HG03432 (cell line): ENCODE results near the gene DDX28.
A peak's percentile ranks its signal among the peaks of the same experiment; 100 is the strongest.
"Not testable (repeated sequence)": the region's sequence is repeated elsewhere in the genome, so short reads cannot be mapped to it uniquely, and the experiment has no call there.

Experiments
- ATAC-seq: cut with Tn5 transposase; IDR thresholded peaks from one replicate; pipeline ENCODE4 v1.9.1; 2021; ENCODE audit warnings: mild to moderate bottlenecking, moderate library complexity; ENCODE audit not compliant: unreplicated experiment

DDX28 gene

DNA sequence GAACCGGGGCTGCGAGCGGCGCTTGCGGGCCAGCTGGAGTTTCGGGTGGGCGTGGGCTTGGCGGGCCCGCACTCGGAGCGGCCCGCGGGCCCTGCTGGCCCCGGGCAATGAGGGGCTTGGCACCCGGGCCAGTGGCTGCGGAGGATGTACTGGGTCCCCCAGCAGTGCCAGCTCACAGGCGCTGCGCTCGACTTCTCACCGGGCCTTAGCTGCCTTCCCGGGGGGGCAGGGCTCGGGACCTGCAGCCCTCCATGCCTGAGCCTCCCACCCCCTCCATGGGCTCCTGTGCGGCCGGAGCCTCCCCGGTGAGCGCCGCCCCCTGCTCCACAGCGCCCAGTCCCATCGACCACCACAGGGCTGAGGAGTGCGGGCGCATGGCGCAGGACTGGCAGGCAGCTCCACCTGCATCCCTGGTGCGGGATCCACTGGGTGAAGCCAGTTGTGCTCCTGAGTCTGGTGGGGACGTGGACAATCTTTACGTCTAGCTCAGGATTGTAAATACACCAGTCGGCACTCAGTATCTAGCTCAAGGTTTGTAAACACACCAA, 24.7 kb downstream of the DDX28 start:
- not testable (repeated sequence) for ATAC-seq

DNA sequence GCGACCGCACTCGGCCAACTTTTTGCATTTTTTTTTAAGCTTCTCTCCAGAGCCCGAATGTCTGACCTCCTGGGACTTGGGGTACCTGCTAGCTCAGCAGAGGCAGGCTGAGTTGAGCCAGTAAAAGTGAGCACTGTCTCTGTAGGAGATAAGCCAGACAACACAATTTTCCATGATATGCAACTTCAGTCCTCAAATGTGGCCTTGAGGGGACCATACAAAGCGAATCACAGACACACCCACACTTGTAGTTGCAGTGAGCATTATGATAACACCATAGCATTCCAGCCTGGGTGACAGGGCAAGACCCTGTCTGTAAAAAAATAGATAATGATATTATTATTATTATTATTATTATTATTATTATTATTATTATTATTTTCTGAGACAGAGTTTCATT, 26.4 kb downstream of the DDX28 start:
- ATAC-seq = no peak

DNA sequence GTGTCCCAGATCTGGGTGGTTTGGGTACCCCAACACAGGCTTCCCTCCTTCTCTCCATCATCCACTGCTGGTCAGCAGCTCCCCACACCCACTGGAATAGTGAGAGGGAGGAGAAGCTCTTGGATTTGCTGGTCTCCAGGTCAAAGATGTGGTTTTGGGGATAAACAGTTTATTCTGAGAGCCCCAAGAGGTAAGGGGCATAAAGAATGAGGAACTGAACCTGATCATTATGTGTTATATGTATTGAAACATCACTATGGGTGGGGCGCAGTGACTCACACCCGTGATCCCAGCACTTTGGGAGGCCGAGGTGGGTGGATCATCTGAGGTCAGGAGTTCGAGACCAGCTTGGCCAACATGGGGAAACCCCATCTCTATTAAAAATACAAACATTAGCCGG, 27.6 kb downstream of the DDX28 start:
- no peak for ATAC-seq

DNA sequence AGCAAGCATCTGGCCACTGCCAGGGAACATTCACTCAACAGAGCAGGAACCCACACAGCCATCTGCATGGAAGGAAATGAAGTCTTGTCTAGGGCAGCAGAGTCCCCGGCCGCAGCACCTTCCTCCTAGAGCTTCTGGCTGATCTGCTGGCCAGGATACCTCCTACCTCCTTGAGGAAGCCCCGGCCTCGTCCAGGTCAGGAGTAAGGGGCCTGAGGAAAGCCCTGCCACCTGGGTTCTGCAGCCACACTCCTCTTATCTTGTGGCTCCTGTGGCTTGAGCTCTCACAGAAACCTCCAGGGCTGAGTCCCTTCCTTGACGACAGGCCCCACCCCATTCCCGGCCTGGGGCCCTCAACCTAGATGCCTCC, 29.0 kb downstream of the DDX28 start:
- not testable (repeated sequence) for ATAC-seq

DNA sequence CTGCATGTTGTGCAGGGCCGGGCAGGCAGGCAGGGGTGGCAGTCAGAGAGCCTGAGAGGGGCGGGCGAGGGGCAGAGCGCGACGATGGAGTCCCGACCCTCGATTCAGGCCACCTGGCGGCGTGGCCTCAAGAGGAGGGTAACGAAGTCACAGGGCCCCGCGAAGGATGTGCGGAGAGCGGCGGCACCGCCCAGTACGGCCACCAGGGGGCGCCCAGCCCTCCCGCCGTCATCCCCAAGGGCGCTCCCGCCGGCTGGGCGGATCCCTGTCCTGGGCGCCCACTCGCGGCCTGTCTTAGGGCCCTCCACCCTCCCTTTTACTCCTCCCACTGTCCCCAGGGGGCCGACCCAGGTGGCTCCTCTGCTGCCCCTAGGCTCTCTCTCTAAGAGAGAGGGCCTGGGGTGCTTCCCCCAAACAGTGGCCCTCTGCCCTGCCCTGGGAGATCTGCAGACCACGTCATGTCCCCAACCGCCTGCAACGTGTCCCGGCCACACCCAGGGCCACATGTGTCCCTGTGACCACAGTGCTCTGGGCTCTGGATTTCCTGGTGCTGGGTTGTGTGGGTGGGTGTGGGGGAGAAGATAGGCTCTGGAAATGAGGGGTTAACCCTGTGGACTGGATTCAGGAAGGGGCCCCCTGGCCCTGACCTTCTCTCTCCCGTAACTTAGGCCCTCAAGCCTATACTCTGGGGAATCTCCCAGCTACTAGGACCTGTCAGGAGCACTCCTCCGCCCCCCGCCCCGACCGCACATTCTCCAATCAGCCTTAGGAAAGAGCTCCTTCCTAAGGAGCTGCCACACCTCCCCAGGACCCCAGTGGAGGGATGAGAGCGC, 29.6 kb downstream of the DDX28 start:
- ATAC-seq = peak; percentile 79

DNA sequence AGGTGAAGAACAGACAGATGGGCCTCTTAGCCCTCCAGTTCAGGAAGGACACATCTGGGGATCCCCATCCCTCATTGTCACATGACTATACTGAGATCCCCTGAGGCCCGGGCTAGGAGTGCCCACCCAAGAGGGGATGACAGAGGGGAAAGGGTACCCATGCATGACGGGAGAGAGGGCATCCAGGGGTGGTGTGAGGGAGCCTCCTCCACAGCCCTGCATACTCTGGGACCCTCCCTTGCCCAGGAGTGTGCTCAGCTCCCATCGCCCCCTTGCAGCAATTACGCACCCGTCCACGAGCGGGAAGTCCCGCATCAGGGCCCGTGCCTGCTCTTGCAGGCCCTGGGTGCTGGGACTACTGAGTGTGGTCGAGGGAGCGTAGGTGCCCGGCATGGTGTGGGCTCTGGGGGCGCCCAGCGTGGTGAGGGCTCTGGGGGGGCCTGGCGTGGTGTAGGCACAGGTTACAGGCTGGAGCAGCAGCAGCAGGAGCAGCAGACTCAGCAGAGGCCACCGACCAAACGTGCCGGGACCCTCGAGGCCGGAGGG, 30.3 kb downstream of the DDX28 start:
- no peak for ATAC-seq

DNA sequence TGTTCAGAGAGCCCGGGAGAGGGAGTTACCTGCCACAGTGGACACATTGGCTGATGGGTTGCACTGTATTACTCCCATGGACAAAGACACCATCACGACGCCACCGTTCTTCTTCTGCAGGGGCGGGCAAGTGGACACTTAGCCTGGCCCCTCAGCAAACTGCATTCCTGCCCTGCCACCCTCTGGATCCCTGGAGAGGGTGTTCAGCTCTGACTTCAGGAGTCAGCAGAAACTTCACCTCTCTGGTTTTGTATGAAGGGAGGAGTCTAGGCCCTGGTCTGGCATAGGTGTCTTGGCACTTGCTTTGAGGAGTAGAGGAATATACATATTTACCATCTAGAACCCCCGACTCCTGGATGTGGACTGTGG, 33.0 kb downstream of the DDX28 start:
- ATAC-seq = no peak

DNA sequence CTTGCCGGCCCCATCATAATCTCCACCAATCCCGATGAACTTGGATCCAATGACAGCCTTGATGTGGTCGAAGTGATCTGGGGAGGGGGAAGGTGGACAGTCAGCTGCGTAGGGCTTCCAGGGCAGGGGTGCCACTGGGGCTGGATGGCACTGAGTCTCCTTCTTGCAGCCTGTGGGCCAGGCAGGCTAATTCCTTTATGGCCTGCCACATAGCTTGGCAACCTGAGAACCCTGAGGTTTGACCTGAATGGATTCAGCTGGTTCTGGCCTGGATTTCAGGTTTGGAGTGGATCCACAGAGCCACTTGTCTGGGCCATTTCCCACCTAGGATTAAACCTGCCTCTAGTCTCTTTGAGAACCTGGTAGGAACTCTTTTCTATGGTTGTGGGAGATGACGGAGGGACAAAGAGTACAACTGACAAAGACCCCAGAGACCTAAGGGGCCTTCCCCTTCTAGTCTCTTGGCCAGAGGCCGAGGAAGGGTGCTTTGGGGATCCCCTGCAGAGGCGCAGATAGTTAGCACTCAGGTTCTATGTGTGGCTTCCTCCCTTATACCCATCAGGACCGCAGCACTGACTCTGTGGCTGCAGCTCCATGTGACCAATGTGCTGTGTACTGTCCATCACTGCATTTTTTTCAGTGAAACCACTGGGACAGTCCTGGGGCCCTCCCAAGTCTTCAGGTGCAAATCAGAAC, 33.6 kb downstream of the DDX28 start:
- ATAC-seq = peak; percentile 29

DNA sequence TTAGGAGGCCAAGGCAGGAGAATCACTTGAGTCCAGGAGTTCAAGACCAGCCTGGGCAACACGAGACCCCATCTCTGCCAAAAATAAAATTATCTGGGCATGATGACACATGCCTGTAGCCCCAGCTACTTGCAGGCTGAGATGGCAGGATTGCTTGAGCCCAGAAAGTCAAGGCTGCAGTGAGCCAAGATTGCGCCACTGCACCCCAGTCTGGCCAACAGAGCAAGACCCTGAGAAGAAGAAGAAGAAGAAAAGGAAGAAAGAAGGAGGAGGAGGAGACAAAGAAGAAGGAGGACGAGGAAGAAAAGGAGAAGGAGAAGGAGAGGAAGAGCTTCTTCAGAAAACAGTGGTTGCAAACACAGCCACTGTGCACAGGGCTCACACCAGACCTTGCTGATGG, 34.4 kb downstream of the DDX28 start:
- no peak for ATAC-seq

DNA sequence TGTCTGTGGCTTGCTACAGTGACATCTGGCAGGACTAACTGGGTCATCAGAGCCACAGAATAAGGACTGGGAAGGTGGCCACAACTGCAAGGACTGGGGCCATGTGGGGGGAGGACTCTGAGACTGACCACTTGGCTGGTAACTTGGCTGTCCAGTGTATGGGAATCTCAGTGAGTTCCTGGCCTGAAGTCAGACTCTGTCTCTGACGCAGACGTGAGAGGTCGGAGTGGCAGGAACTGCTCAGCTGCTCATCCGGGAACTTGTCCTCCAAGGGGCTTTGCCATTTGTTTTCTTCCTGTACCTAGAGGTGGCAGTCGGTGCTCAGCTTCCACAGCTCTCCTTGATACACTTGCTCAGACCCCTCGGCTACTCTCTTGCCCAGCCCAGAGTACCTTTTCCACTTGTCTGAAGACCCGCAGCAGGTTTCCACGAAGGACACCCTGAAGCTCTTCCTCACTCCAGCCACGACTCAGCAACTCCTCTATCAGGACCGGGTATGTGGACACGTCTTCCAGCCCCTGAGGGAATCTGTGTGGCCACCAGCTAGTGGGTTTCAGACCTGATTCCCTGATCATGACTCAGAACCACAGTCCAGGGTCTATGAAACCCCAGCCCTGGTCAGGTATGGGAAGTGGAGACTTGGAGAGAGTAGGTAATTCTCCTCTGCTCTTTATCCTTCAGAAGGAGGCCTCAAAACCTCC, 35.4 kb downstream of the DDX28 start:
- ATAC-seq = no peak

DNA sequence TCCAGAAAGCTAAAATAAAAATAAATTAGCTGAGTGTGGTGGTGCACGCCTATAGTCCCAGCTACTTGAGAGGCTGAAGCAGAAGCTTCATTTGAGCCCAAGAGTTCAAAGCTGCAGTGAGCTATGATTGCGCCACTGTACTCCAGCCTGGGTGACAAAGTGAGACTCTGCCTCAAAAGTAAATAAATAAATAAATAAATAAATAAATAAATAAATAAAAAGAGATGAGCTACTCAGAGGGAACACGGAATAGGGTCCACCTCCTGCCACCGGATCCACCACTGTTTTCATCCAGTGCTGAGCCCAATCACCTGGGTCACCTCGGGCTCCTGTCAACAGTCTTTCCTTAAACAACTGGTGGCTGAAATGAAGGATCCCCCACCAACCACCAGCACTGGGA, 36.1 kb downstream of the DDX28 start:
- ATAC-seq = no peak

DNA sequence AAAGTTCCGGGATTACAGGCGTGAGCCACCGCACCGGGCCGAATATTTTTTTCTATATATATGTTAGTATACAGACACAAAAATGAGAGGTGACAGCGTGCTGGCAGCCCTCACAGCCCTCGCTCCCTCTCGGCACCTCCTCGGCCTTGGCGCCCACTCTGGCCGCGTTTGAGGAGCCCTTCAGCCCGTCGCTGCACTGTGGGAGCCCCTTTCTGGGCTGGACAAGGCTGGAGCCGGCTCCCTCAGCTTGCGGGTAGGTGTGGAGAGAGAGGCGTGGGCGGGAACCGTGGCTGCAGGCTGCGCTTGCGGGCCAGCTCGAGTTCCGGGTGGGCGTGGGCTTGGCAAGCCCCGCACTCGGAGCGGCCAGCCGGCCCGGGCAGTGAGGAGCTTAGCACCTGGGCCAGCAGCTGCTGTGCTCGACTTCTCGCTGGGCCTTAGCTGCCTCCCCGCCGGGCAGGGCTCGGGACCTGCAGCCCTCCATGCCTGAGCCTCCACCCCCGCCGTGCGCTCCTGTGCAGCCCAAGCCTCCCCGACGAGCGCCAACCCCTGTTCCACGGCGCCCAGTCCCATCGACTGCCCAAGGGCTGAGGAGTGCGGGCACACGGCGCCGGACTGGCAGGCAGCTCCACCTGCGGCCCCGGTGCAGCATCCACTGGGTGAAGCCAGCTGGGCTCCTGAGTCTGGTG, 40.9 kb downstream of the DDX28 start:
- ATAC-seq = no peak

DNA sequence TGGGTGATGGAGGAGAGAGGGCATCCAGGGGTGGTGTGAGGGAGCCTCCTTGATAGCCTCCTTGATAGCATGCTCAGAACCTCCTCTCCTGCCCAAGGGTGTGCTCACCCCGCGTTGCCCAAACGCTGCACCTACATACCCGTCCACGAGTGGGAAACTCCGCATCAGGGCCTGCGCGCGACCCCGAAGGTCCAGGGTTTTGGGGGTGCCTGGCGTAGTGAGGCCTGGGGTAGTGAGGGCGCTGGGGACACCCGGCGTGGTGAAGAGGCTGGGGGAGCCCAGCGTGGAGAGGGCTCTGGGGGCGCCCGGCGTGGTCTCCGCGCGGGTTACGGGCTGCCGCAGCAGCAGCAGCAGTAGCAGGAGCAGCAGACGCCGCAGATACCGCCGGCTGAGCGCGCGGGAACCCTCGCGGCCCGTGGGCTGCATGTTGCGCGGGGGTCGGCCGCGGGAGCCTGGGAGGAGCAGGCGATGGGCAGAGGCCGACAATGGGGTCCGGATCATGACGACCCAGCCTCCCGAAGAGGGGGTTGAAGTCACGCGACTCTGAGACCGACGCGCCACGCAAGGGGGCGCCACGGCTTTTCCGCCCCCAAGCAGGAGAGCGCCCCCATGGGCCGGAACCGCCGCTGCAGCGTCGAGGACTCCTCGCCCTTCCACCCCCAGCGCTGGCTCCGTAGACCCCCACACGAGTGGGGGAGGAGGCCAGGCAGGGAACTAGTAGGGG, 42.9 kb downstream of the DDX28 start, which contains the start of gene DPEP3:
Gene DPEP3, minus strand, starts transcription at position 545 of the 724 bp plus-strand sequence. Its CDS starts 119 bp downstream, at position 426.
- ATAC-seq = no peak

DNA sequence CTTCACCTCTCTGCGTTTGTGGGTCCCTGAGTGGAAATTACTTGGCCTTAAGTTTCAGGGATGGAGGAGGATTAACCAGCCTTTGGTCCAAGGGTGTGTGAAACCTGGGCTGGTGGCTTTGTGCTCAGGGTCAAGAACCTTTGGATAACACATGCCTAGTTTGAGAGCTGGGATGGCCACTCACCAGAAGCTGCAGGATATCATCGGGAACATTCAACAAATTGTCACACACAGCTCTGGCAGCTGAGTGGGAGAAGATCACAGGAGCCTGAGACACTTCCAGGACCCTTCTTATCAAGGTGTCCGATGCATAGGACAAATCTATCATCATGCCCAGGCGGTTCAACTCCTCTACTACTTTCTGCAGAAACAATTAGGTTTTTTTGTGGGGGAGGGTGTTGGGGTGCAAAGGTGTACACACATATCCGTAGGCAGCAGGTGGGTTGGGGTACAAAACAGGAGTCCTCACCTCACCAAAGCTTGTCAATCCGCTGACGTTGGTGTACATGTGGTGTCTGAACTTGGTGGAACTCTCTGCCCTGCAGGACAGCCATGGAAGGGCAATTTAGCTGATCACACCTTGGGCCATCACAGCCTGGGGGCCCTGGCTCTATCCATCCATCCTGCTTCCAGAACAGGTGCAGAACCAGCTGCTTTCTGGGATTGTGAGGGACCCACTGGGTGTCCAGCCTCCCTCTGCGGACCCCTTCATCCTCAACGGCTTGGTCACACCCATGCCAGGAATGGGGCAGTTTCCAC, 45.4 kb downstream of the DDX28 start:
- no peak for ATAC-seq

DNA sequence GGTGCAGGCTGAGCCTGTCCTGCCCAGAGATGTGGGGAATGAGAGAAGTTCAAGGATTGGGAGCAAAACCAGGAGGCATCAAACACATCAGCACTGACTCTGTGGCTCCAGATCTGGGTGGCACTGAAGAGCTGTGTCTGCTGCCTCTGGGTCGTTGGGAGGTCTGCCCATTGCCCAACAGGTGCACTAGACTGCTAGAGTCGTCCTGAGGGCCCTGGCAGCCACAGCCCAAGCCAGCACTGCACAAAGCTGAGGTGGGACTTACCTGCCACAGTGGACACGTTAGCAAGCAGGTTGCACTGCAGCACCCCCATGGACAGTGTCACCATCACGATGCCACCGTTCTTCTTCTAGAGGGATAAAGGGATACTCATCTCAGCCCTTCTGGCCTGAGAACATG, 46.0 kb downstream of the DDX28 start:
- ATAC-seq = no peak

DNA sequence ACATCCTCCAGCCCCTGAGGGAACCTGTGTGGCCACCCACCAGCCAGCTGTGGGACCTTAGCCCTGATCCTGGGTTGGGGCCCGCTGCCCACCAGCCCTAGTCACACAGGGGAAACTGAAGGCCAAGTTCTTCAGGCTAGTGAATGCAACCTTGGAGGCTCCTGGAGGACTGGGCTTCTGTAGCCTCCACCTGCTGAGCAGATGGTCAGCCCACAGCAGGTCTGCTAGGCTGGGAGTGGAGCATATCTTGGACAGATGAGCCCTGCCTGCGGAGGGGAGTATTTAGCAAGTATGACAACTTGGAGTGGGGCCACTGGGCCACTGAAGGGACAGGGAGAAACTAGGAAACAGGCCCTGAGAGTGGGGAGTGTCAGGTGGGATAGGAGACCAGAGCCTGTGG, 46.8 kb downstream of the DDX28 start:
- ATAC-seq = no peak

DNA sequence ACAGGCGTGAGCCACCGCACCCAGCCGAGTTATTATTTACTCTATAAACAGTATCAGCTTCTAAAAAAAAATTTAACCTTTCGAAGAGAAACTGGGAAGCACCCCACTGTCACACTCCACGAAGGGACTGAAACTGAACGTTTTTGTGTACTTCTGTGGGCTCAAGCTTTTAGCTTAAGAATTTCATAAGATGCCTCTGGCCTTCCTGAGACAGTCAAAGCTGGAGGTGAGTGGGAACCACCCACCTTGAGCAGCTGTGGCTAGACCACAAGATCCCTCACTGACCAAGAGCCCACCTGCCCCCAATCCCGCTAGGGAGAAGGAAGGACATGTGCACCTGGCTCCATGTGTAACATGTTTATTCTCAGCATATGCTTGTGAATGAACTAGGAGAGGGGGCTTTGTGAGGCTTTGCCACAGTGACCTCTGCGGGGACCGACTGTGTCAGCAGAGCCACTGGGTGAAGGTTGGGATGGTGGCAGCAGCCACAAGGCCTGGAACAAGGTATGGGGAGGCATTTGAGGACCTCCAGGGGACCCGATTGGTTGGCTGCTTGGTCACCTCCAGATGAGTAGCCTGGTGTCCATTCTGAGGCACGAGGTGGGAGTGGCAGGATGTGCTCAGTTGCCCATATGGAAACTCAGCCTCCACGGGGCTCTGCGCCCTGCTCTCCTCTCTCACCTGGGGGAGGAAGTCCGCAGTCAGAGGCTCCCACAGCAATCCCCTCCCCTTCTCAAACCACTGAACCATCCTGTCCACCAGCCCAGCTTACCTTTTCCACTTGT, 47.5 kb downstream of the DDX28 start:
- no peak for ATAC-seq

DNA sequence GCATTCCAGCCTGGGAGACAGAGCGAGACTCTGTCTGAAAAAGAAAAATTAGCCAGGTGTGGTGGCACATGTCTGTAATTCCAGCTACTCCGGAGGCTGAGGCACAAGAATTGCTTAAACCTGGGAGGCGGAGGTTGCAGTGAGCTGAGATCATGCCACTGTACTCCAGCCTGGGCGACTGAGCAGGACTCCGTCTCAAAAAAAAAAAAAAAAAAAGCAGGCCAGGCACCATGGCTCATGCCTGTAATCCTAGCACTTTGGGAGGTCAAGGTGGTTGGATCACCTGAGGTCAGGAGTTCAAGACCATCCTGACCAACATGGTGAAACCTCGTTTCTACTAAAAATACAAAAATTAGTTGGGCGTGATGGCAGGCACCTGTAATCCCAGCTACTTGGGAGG, 50.7 kb downstream of the DDX28 start:
- not testable (repeated sequence) for ATAC-seq
